H1 (cell line): ENCODE results near the gene QSOX2. TPM values are rescaled to one million over a fixed set of nuclear protein-coding genes. Genes with fewer than 3 reads are reported as not detected.

ENCODE experiments used
- CEBPB ChIP-seq: IDR thresholded peaks from 2 replicates; pipeline ENCODE4 v1.6.1; 2012; ENCODE audit warnings: low read depth, low read length
- CHD7 ChIP-seq: fragments of 300-600 bp; sonication (generic); IDR thresholded peaks from 2 replicates; pipeline ENCODE4 v1.7.1; 2012; ENCODE audit warnings: low read length, moderate library complexity, mild to moderate bottlenecking, inconsistent platforms; ENCODE audit not compliant: insufficient replicate concordance
- CTCF ChIP-seq, 3 experiments: IDR thresholded peaks; 1 replicate in 2 of 3; 2 replicates in 1 of 3; pipeline versions ENCODE4 v1.5.1 to v1.6.1; 2011; ENCODE audit warnings: low read length in 3 of 3, mild to moderate bottlenecking in 3 of 3, inconsistent platforms in 2 of 3, low read depth in 1 of 3, moderate library complexity in 1 of 3; ENCODE audit not compliant: insufficient read depth in 1 of 3; ENCODE audit errors: control extremely low read depth in 1 of 3
- EP300 ChIP-seq, 2 experiments: IDR thresholded peaks; 1 replicate in 1 of 2; 2 replicates in 1 of 2; pipeline ENCODE4 v1.6.1; 2011 to 2012; ENCODE audit warnings: low read depth in 2 of 2, low read length in 2 of 2, mild to moderate bottlenecking in 2 of 2, borderline replicate concordance in 1 of 2, inconsistent platforms in 1 of 2, moderate library complexity in 1 of 2
- GABPA ChIP-seq: IDR thresholded peaks from 2 replicates; pipeline ENCODE4 v1.6.1; 2011; ENCODE audit warnings: mild to moderate bottlenecking, low read length, moderate library complexity, borderline replicate concordance; ENCODE audit not compliant: insufficient read depth
- POLR2AphosphoS5 ChIP-seq: IDR thresholded peaks from 2 replicates; pipeline ENCODE4 v1.6.1; 2011; ENCODE audit warnings: low read depth, low read length
- SIRT6 ChIP-seq: IDR thresholded peaks from one replicate; pipeline ENCODE4 v1.7.1; 2012; ENCODE audit warnings: low read length, inconsistent platforms
- SRF ChIP-seq: IDR thresholded peaks from 2 replicates; pipeline ENCODE4 v1.6.1; 2011; ENCODE audit warnings: mild to moderate bottlenecking, low read depth, low read length, moderate library complexity
- TBP ChIP-seq: IDR thresholded peaks from 2 replicates; pipeline ENCODE4 v1.6.1; 2011; ENCODE audit warnings: low read depth, low read length, improper control_type of control experiment
- polyA plus RNA-seq, 7 experiments: library from polyadenylated mRNA; depleted of rRNA in 3 of 7; stranded (reverse) in 5 of 7; unstranded in 2 of 7; fragments of >200 nt in 5 of 7; fragments of 200-250 nt in 2 of 7; gene quantifications; 1 replicate in 5 of 7; 2 replicates in 1 of 7; 4 replicates in 1 of 7; pipeline versions ENCODE4 v1.2.1 to v1.2.3, GENCODE V29; 2011 to 2013; ENCODE audit warnings: missing spikeins in 2 of 7, mixed read lengths in 2 of 7
- total RNA-seq: library from RNA; stranded (reverse); fragmentation: NEBNext Ultra II Directional; extraction: Animal tissue kit (Norgen Biotek cat#: 25700); gene quantifications from 2 replicates; pipeline ENCODE4 v1.2.1, GENCODE V29; 2021

QSOX2 gene
- total and polyA plus RNA-seq, 2 of the 8 experiments (the other 6 are each of a cell fraction or from before 2014, with no cell fraction given), result 18.0 to 28.6 TPM

GRCh38 chr9:136232969-136233368 is 12.6 kb downstream of the QSOX2 start (continued):
- TF ChIP-seq CHD7, result no peak
- no peak for TF ChIP-seq TBP
- TF ChIP-seq CTCF (IDR thresholded peaks at IDR 0.05; ENCODE audit: control extremely low read depth in 1 of 3, insufficient read depth in 1 of 3, low read depth in 1 of 3, low read length in 3 of 3), result no peak
- no peak for TF ChIP-seq EP300 (IDR thresholded peaks at IDR 0.05; ENCODE audit: borderline replicate concordance in 1 of 2, low read depth in 2 of 2, low read length in 2 of 2)
- no peak for TF ChIP-seq SIRT6
- TF ChIP-seq CEBPB, result no peak
- no peak for TF ChIP-seq GABPA
- TF ChIP-seq POLR2AphosphoS5, result no peak
- no peak for TF ChIP-seq SRF
